ENCODE measurements around the gene GCNT1. TPM values are rescaled to one million over a fixed set of nuclear protein-coding genes. Genes with fewer than 3 reads are reported as not detected.
"Not testable (repeated sequence)": the region's sequence is repeated elsewhere in the genome, so short reads cannot be mapped to it uniquely, and the experiment has no call there.

The GCNT1 gene
- total and polyA plus RNA-seq, 7 donors: 0.11 to 2.6 (median 1.1) TPM

DNA sequence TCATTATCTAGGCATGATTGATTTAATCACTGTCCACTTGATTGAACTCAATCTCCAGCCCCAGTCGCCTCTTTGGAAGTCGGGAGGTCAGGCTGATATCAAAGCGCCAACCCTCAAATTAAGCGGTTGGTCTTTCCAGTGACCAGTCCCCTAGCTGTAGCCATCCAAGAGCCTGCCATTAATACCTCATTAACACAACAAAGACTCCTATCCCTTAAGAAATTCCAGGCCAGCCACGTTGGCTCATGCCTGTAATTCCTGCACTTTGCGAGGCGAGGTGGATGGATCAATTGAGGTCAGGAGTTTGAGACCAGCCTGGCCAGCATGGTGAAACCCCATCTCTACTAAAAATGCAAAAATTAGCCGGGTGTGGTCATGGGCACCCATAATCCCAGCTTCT lies 27.4 kb upstream of the GCNT1 start:
- ATAC-seq (no peak), DNase-seq (no peak)
- TF ChIP-seq, protein P1, sequence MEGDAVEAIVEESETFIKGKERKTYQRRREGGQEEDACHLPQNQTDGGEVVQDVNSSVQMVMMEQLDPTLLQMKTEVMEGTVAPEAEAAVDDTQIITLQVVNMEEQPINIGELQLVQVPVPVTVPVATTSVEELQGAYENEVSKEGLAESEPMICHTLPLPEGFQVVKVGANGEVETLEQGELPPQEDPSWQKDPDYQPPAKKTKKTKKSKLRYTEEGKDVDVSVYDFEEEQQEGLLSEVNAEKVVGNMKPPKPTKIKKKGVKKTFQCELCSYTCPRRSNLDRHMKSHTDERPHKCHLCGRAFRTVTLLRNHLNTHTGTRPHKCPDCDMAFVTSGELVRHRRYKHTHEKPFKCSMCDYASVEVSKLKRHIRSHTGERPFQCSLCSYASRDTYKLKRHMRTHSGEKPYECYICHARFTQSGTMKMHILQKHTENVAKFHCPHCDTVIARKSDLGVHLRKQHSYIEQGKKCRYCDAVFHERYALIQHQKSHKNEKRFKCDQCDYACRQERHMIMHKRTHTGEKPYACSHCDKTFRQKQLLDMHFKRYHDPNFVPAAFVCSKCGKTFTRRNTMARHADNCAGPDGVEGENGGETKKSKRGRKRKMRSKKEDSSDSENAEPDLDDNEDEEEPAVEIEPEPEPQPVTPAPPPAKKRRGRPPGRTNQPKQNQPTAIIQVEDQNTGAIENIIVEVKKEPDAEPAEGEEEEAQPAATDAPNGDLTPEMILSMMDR (IDR thresholded peaks at IDR 0.05): no peak
- Histone ChIP-seq H3K4me1 (no peaks in the 10 kb centered on the region), H3K4me3 (no peak overlapping the region), H3K27ac (no peak overlapping the region), H3K27me3 (ENCODE audit: insufficient read depth in 3 of 3, low read length in 2 of 3) (no peaks in the 10 kb centered on the region), H3K9me3 (no peaks in the 10 kb centered on the region), H3K36me3 (ENCODE audit: insufficient read depth in 1 of 2, low read depth in 1 of 2) (no peaks in the 10 kb centered on the region)
- intact Hi-C loops (cut with DNase I): no loop called here
- WGBS, 3 donors: 81 to 82% (median 82%) methylated on average over 8 of the region's 8 CpGs

DNA sequence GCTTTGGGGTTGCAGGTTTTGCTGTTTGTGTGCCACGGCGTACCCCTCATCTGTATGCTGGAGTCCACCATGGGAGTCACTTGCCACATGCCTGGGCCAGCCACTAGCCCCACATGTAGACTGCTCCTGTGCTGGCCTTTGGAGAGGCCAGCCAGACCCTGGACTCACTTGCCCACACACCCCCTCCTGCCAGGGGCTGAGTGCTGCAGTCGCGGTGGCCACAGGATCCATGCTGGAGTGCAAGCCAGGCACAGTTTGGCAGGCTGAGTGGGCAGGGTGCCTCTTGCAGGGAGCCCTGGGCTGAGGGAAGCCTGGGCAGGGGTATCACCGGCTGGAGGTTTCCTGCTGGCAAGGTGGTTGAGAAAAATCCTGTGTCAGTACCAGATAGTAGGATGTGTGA lies 25.6 kb upstream of the GCNT1 start:
- TF ChIP-seq, protein P1 (IDR thresholded peaks at IDR 0.05): no peak
- DNase-seq: no peak
- Histone ChIP-seq H3K27me3 (ENCODE audit: insufficient read depth in 3 of 3, low read length in 2 of 3) (no peaks in the 10 kb centered on the region), H3K4me3 (no peak overlapping the region), H3K4me1 (no peaks in the 10 kb centered on the region), H3K36me3 (ENCODE audit: insufficient read depth in 1 of 2, low read depth in 1 of 2) (no peaks in the 10 kb centered on the region), H3K9me3 (no peaks in the 10 kb centered on the region), H3K27ac (no peak overlapping the region)
- 66 to 78% (median 66%) methylated on average over 5 of the region's 5 CpGs for WGBS, 3 donors
- intact Hi-C loops (cut with DNase I): no loop called here
- no peak for ATAC-seq

DNA sequence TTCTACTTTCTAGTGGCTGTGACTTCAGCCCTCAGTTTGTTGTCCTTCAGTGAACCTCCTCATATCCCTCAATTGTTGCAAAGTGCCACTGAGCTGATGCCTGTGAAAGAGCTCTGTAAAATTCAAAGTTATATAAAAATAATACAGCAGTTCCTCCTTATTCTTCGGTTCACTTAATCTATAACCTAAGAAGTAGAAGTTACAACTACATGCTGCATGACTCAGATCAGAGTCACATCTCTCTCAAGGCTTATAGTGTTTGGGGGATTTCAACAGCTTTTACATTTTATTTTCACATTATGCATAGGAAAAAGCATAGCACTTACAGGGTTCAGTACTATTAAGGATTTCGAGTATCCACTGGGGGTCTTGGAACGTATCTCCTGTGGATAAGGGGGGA lies 25.1 kb upstream of the GCNT1 start:
- Histone ChIP-seq H3K36me3 (ENCODE audit: insufficient read depth in 1 of 2, low read depth in 1 of 2) (no peaks in the 10 kb centered on the region), H3K4me3 (no peak overlapping the region), H3K27ac (no peak overlapping the region), H3K4me1 (no peaks in the 10 kb centered on the region), H3K9me3 (no peaks in the 10 kb centered on the region), H3K27me3 (ENCODE audit: insufficient read depth in 3 of 3, low read length in 2 of 3) (no peaks in the 10 kb centered on the region)
- DNase-seq: no peak
- TF ChIP-seq, protein P1 (IDR thresholded peaks at IDR 0.05): no peak
- intact Hi-C loops (cut with DNase I): no loop called here
- ATAC-seq: no peak
- WGBS, 3 donors: 79 to 84% (median 80%) methylated on average over 3 of the region's 3 CpGs

DNA sequence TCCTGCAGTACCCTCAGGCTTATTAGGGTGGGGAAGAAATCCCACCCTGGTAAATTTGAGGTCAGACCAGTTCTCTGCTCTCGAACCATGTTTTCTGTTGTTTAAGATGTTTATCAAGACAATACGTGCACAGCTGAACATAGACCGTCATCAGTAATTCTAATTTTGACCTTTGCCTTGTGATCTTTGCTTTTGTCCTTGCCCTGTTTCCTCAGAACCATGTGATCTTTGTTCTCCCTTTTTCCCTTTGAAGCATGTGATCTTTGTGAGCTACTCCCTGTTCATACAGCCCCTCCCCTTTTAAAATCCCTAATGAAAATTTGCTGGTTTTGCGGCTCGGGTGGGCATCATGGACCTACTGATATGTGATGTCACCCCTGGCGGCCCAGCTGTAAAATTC lies 24.1 kb upstream of the GCNT1 start:
- DNase-seq; H3K4me1 ChIP-seq; H3K27ac ChIP-seq; ATAC-seq; H3K36me3 ChIP-seq (ENCODE audit: insufficient read depth in 1 of 2, low read depth in 1 of 2); H3K4me3 ChIP-seq; intact Hi-C loops (cut with DNase I); H3K9me3 ChIP-seq; H3K27me3 ChIP-seq (ENCODE audit: insufficient read depth in 3 of 3, low read length in 2 of 3): not testable (repeated sequence)
- WGBS, 3 donors: 90 to 95% (median 93%) methylated on average over 6 of the region's 6 CpGs

DNA sequence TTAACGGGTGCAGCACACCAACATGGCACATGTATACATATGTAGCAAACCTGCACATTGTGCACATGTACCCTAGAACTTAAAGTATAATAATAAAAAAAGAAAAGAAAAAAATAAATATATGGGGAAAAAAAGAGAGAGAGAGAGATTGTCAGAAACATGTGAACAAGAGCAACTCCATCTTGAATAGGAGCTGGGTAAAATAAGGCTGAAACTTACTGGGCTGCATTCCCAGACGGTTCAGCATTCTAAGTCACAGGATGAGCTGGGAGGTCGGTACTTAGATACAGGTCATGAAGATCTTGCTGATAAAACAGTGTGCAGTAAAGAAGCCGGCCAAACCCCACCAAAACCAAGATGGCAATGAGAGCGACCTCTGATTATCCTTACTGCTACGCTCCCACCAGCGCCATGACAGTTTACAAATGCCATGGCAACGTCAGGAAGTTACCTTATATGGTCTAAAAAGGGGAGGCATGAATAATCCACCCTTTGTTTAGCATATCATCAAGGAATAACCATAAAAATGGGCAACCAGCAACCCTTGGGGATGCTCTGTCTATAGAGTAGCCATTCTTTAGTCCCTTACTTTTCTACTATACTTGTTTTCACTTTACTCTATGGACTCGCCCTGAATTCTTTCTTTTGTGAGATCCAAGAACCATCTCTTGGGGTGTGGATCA lies 21.8 kb upstream of the GCNT1 start:
- H3K9me3 ChIP-seq; H3K4me3 ChIP-seq; DNase-seq; H3K27me3 ChIP-seq (ENCODE audit: insufficient read depth in 3 of 3, low read length in 2 of 3); H3K36me3 ChIP-seq (ENCODE audit: insufficient read depth in 1 of 2, low read depth in 1 of 2); ATAC-seq; intact Hi-C loops (cut with DNase I); H3K27ac ChIP-seq; H3K4me1 ChIP-seq: not testable (repeated sequence)
- WGBS, 3 donors: 80 to 86% (median 84%) methylated on average over 9 of the region's 9 CpGs
